H9 (cell line): Measurements from ENCODE around the gene F12. TPM values are rescaled to one million over a fixed set of nuclear protein-coding genes. Genes with fewer than 3 reads are reported as not detected.

Experiments used
- DNase-seq: peaks from one replicate; pipeline ENCODE4 v3.0.0-alpha.2; 2017
- H2AFZ ChIP-seq: one replicate; pipeline ENCODE4 v1.6.1; 2013; ENCODE audit warnings: mild to moderate bottlenecking, low read length, control low read depth, moderate library complexity
- H2AK5ac ChIP-seq: 2 replicates; pipeline ENCODE4 v1.6.1; 2013; ENCODE audit warnings: low read length, control low read depth, mixed read lengths; ENCODE audit not compliant: insufficient read length
- H2BK120ac ChIP-seq: one replicate; pipeline ENCODE4 v1.6.1; 2013; ENCODE audit warnings: low read depth, mild to moderate bottlenecking, low read length, control low read depth, inconsistent platforms; ENCODE audit not compliant: poor library complexity, severe bottlenecking
- H2BK12ac ChIP-seq: 2 replicates; pipeline ENCODE4 v1.6.1; 2013; ENCODE audit warnings: low read length, control low read depth, mixed read lengths, low read depth; ENCODE audit not compliant: insufficient read length
- H2BK15ac ChIP-seq: 2 replicates; pipeline ENCODE4 v1.6.1; 2013; ENCODE audit warnings: low read depth, low read length, control low read depth
- H2BK20ac ChIP-seq: one replicate; pipeline ENCODE4 v1.6.1; 2013; ENCODE audit warnings: low read depth, mild to moderate bottlenecking, low read length, control low read depth, inconsistent platforms; ENCODE audit not compliant: poor library complexity, severe bottlenecking
- H2BK5ac ChIP-seq: 2 replicates; pipeline ENCODE4 v1.6.1; 2013; ENCODE audit warnings: low read length, control low read depth, mixed read lengths; ENCODE audit not compliant: insufficient read length
- H3K14ac ChIP-seq: 2 replicates; pipeline ENCODE4 v1.6.1; 2013; ENCODE audit warnings: low read length, control low read depth; ENCODE audit not compliant: insufficient read depth
- H3K18ac ChIP-seq: 2 replicates; pipeline ENCODE4 v1.6.1; 2013; ENCODE audit warnings: low read depth, mild to moderate bottlenecking, mixed read lengths, low read length, control low read depth; ENCODE audit not compliant: insufficient read length
- H3K23ac ChIP-seq: 2 replicates; pipeline ENCODE4 v1.6.1; 2013; ENCODE audit warnings: low read length, control low read depth, mixed read lengths, low read depth; ENCODE audit not compliant: insufficient read length
- H3K23me2 ChIP-seq: 2 replicates; pipeline ENCODE4 v1.6.1; 2013; ENCODE audit warnings: low read depth, mild to moderate bottlenecking, mixed read lengths, low read length, control low read depth; ENCODE audit not compliant: insufficient read length, poor library complexity, severe bottlenecking
- H3K27ac ChIP-seq: 2 replicates; pipeline ENCODE4 v1.5.1; 2013; ENCODE audit warnings: low read length, control low read depth, mixed read lengths, low read depth; ENCODE audit not compliant: insufficient read length
- H3K27me3 ChIP-seq: 2 replicates; pipeline ENCODE4 v1.6.1; 2013; ENCODE audit warnings: low read length, control low read depth, inconsistent platforms; ENCODE audit not compliant: insufficient read depth
- H3K4ac ChIP-seq: 2 replicates; pipeline ENCODE4 v1.6.1; 2013; ENCODE audit warnings: low read depth, mild to moderate bottlenecking, control low read depth, inconsistent platforms, low read length, moderate library complexity
- H3K4me1 ChIP-seq: 2 replicates; pipeline ENCODE4 v1.6.1; 2013; ENCODE audit warnings: low read length, control low read depth, inconsistent platforms; ENCODE audit not compliant: insufficient read depth
- H3K4me2 ChIP-seq: 2 replicates; pipeline ENCODE4 v1.6.1; 2013; ENCODE audit warnings: low read length, control low read depth, mixed read lengths; ENCODE audit not compliant: insufficient read length, insufficient read depth
- H3K56ac ChIP-seq: 2 replicates; pipeline ENCODE4 v1.6.1; 2013; ENCODE audit warnings: low read depth, mild to moderate bottlenecking, mixed read lengths, low read length, control low read depth; ENCODE audit not compliant: insufficient read length
- H3K79me1 ChIP-seq: 2 replicates; pipeline ENCODE4 v1.6.1; 2013; ENCODE audit warnings: low read depth, mild to moderate bottlenecking, moderate library complexity, low read length, control low read depth, inconsistent platforms; ENCODE audit not compliant: insufficient read depth, poor library complexity, severe bottlenecking
- H3K79me2 ChIP-seq: 2 replicates; pipeline ENCODE4 v1.6.1; 2013; ENCODE audit warnings: low read length, control low read depth, inconsistent platforms; ENCODE audit not compliant: insufficient read depth
- H3K9ac ChIP-seq: 2 replicates; pipeline ENCODE4 v1.6.1; 2013; ENCODE audit warnings: low read length, control low read depth, mixed read lengths; ENCODE audit not compliant: insufficient read length; ENCODE audit errors: extremely low read depth
- H3K9me3 ChIP-seq: one replicate; pipeline ENCODE4 v1.6.1; 2013; ENCODE audit warnings: low read depth, low read length, inconsistent platforms; ENCODE audit not compliant: control insufficient read depth
- H3T11ph ChIP-seq: one replicate; pipeline ENCODE4 v1.6.1; 2013; ENCODE audit warnings: mild to moderate bottlenecking, low read length, control low read depth, inconsistent platforms
- H4K20me1 ChIP-seq: one replicate; pipeline ENCODE4 v1.6.1; 2013; ENCODE audit not compliant: control insufficient read depth, insufficient read length, insufficient read depth
- H4K5ac ChIP-seq: 2 replicates; pipeline ENCODE4 v1.6.1; 2013; ENCODE audit warnings: low read depth, mild to moderate bottlenecking, mixed read lengths, low read length, control low read depth; ENCODE audit not compliant: insufficient read length
- H4K8ac ChIP-seq: replicated peaks from 2 replicates; pipeline ENCODE4 v1.6.1; 2013; ENCODE audit warnings: low read length, control low read depth, mixed read lengths, low read depth; ENCODE audit not compliant: insufficient read length
- H4K91ac ChIP-seq: 2 replicates; pipeline ENCODE4 v1.6.1; 2013; ENCODE audit warnings: low read depth, mild to moderate bottlenecking, moderate library complexity, mixed read lengths, low read length, control low read depth; ENCODE audit not compliant: insufficient read length
- H3K27ac Mint-ChIP-seq, 3 experiments: 2 replicates in 2 of 3; 3 replicates in 1 of 3; pipeline ENCODE4 v1.8.0; 2020 to 2021; ENCODE audit warnings: mixed read lengths in 3 of 3, mild to moderate bottlenecking in 1 of 3, moderate library complexity in 1 of 3
- H3K27me3 Mint-ChIP-seq: 2 replicates; pipeline ENCODE4 v1.8.0; 2021; ENCODE audit warnings: low read depth, mild to moderate bottlenecking, moderate library complexity, mixed read lengths
- H3K36me3 Mint-ChIP-seq, 3 experiments: 2 replicates in 2 of 3; 3 replicates in 1 of 3; pipeline ENCODE4 v1.8.0; 2020 to 2021; ENCODE audit warnings: low read depth in 3 of 3, mixed read lengths in 3 of 3; ENCODE audit not compliant: insufficient read depth in 1 of 3
- H3K4me1 Mint-ChIP-seq, 2 experiments: 2 replicates each; pipeline ENCODE4 v1.8.0; 2020; ENCODE audit warnings: mixed read lengths in 2 of 2
- H3K4me3 Mint-ChIP-seq, 2 experiments: 2 replicates in 1 of 2; 3 replicates in 1 of 2; pipeline ENCODE4 v1.8.0; 2020 to 2021; ENCODE audit warnings: mild to moderate bottlenecking in 2 of 2, mixed read lengths in 2 of 2, moderate library complexity in 1 of 2
- H3K9me3 Mint-ChIP-seq, 2 experiments: 2 replicates in 1 of 2; 3 replicates in 1 of 2; pipeline ENCODE4 v1.8.0; 2020; ENCODE audit warnings: mild to moderate bottlenecking in 2 of 2, mixed read lengths in 2 of 2, moderate library complexity in 1 of 2
- WGBS: extraction: QIAGEN DNeasy Blood & Tissue Kit; methylation state at CpG from one replicate; pipeline ENCODE4 v1.1.7; 2013; ENCODE audit warnings: missing lambda C conversion rate, low lambda C conversion rate, mixed read lengths; ENCODE audit not compliant: insufficient read length; ENCODE audit errors: extremely low coverage; 5-methylcytosine and 5-hydroxymethylcytosine counted together
- total RNA-seq: library from RNA; stranded (reverse); gene quantifications from 2 replicates; pipeline ENCODE4 v1.2.1, GENCODE V29; 2021
- TF ChIP-seq, protein P1 (sequence below): fragments of 200-600 bp; sonication (generic); conservative IDR thresholded peaks from 3 replicates; pipeline ENCODE4 v1.8.0; 2021; ENCODE audit warnings: antibody characterized with exemption, mild to moderate bottlenecking

Gene F12
- total RNA-seq, 1 experiment from 2014 or later = 3.5 TPM

DNA sequence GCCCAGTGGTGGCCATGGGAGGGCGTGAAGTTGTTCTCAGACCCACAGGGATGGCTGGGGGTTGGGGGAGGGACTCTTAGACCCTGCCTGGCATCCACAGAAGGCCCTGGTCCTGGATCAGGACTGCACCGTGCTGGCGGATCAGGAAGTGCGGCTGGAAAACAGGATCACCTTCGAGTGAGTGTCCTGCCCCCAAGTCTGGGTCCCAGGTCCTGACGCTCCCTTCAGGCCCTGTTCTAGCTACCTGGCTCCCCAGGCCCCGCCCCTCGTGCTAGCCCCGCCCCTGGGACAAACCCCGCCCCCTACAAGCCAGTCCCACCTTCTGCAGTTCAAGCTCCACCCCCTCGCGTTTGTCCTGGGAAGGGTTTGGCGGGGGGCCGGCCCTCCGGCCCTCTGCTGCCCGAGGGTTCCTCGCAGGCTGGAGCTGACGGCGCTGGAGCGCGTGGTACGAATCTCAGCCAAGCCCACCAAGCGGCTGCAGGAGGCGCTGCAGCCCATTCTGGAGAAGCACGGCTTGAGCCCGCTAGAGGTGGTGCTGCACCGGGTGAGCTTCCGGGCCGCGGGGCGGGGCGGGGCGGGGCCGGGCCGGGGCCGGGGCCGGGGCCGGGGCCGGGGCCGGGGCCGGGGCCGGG lies 38.8 kb downstream of the F12 start:
- Mint-ChIP-seq H3K4me3 (peak overlapping the region; percentile 56 to 70; a peak in 4 of 5 replicates), H3K4me1 (peaks cover 39 to 66% of the 10 kb centered on the region in 2 experiments), H3K36me3 (peaks cover 8 to 22% (median 8%) of the 10 kb centered on the region in 3 experiments), H3K9me3 (no peaks in the 10 kb centered on the region; a peak in 1 of 5 replicates), H3K27me3 (peaks cover 21% of the 10 kb centered on the region), H3K27ac (peak overlapping the region in 1 of 3 experiments; percentile 83; a peak in 1 of 7 replicates)
- Histone ChIP-seq H3K9ac (no peak overlapping the region), H4K5ac (no peak overlapping the region), H2AK5ac (no peak overlapping the region), H4K8ac (no peak overlapping the region), H3K9me3 (no peaks in the 10 kb centered on the region), H3K18ac (peak overlapping the region; percentile 72), H3K23ac (no peak overlapping the region), H4K20me1 (no peaks in the 10 kb centered on the region), H3K4ac (no peak overlapping the region), H3K79me1 (no peaks in the 10 kb centered on the region), H2BK15ac (no peak overlapping the region), H2BK5ac (no peak overlapping the region), H3K4me1 (peaks cover 11% of the 10 kb centered on the region; the same call in 1 of the 2 replicates), H2BK120ac (no peak overlapping the region), H3K27ac (no peak overlapping the region), H3K4me2 (peak overlapping the region; percentile 70), H3K14ac (peak overlapping the region; percentile 59), H3K79me2 (no peaks in the 10 kb centered on the region), H2AFZ (no peak overlapping the region), H3T11ph (no peak overlapping the region), H3K27me3 (no peaks in the 10 kb centered on the region; the same call in 1 of the 2 replicates), H3K56ac (no peak overlapping the region), H2BK20ac (no peak overlapping the region), H3K23me2 (peaks cover 10% of the 10 kb centered on the region), H2BK12ac (no peak overlapping the region), H4K91ac (no peak overlapping the region)
- TF ChIP-seq, protein P1, sequence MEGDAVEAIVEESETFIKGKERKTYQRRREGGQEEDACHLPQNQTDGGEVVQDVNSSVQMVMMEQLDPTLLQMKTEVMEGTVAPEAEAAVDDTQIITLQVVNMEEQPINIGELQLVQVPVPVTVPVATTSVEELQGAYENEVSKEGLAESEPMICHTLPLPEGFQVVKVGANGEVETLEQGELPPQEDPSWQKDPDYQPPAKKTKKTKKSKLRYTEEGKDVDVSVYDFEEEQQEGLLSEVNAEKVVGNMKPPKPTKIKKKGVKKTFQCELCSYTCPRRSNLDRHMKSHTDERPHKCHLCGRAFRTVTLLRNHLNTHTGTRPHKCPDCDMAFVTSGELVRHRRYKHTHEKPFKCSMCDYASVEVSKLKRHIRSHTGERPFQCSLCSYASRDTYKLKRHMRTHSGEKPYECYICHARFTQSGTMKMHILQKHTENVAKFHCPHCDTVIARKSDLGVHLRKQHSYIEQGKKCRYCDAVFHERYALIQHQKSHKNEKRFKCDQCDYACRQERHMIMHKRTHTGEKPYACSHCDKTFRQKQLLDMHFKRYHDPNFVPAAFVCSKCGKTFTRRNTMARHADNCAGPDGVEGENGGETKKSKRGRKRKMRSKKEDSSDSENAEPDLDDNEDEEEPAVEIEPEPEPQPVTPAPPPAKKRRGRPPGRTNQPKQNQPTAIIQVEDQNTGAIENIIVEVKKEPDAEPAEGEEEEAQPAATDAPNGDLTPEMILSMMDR = peak; percentile 68
- peak; percentile 99 for DNase-seq
- no CpG with 5 or more reads among the region's 42 CpGs for WGBS
